GM12872 (cell line): ENCODE measurements around the gene SPAG16.

Source experiments
- CTCF ChIP-seq: IDR thresholded peaks from 3 replicates; pipeline ENCODE4 v1.5.1; 2011; ENCODE audit warnings: low read depth, mild to moderate bottlenecking, low read length, moderate library complexity; ENCODE audit not compliant: insufficient read depth

The SPAG16 gene

GRCh38 chr2:214294426-214294825 is 1010.2 kb downstream of the SPAG16 start:
- no peak for TF ChIP-seq CTCF

- no peak for TF ChIP-seq CTCF
Observed at GRCh38 chr2:214297423-214297822, 1013.2 kb downstream of the SPAG16 start.

GRCh38 chr2:214310319-214310718 is 1026.1 kb downstream of the SPAG16 start:
- peak; percentile 55 for TF ChIP-seq CTCF

- TF ChIP-seq CTCF = peak; percentile 67
Observed at GRCh38 chr2:214311031-214311533, 1026.8 kb downstream of the SPAG16 start.

DNA sequence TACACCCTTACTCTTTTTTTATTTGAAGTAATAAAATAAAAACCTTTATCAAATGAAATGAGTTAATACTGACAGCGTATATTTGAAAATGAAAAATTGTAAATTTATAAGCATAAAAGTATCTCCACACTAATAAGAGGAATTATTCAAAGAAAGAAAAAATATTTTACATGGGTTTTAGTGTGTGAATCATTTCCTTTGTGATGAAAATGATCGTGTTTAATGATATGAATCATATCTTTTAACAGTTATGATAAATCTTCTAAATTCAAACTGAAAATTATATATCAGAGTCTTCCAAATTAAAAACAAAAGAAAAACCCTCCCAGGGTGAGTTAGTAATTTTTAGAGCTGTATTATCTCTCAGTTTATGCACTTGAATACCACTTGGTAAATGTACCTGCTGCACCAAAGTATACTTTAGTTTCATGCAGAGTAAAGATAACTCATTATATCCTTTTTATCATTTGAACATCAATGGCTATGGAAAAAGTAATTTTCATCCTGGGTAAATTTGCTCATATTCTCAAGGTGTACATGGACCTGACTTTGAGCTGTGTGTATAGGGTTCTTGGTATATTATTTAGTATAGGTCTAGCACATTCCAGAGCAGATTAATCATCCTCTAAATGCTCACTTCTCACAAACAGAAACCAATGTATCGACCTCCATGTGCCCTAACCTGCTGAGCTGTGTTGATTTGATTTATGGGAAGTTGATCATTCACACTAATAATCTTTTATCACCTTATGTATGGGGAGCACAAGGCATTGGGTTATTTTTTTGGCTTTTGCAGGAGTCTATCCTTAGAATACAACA is 1027.9 kb downstream of the SPAG16 start:
- TF ChIP-seq CTCF = no peak

- no peak for TF ChIP-seq CTCF
Observed at GRCh38 chr2:214315324-214315723, 1031.1 kb downstream of the SPAG16 start.

DNA sequence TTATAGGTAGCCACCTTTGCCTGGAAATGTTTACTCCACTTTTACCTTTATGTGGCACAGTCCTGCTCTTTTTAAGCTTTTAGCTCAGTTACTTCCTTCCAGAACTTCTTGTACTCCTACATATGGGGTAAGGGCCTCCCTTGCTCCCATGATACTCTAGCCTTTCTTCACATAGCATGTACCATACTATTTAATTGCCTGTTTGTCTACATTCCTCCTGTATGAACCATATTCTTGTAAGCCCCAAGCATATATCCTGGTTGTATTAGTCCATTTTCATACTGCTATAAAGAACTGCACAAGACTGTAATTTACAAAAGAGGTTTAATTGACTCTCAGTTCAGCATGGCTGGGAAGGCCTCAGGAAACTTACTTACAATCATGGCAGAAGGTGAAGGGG is 1035.9 kb downstream of the SPAG16 start:
- no peak for TF ChIP-seq CTCF
